ENCODE results near the gene SUMO1.
"Not testable (repeated sequence)": the region's sequence is repeated elsewhere in the genome, so short reads cannot be mapped to it uniquely, and the experiment has no call there.

Gene SUMO1
- long read RNA-seq, donor 1, transcript SUMO1-203 (5 exons, 1,536 nt), result major isoform, 112 of 414 reads
- long read RNA-seq, donor 1, partial matches to known transcripts, result 257 of 414 reads
- long read RNA-seq, donor 1, other reads (novel, unspliced or antisense), result 35 of 414 reads
- long read RNA-seq, donor 2, transcript SUMO1-203 (5 exons, 1,536 nt), result major isoform, 65 of 69 reads
- long read RNA-seq, donor 2, partial matches to known transcripts, result 0 of 69 reads
- long read RNA-seq, donor 2, other reads (novel, unspliced or antisense), result 0 of 69 reads
- long read RNA-seq, donor 3, transcript SUMO1-203 (5 exons, 1,536 nt), result major isoform, 40 of 44 reads
- long read RNA-seq, donor 3, partial matches to known transcripts, result 0 of 44 reads
- long read RNA-seq, donor 3, other reads (novel, unspliced or antisense), result 0 of 44 reads
- long read RNA-seq, donor 4, transcript SUMO1-203 (5 exons, 1,536 nt), result major isoform, 86 of 97 reads
- long read RNA-seq, donor 4, partial matches to known transcripts, result 0 of 97 reads
- long read RNA-seq, donor 4, other reads (novel, unspliced or antisense), result 0 of 97 reads
- long read RNA-seq, donor 5, transcript SUMO1-203 (5 exons, 1,536 nt), result major isoform, 130 of 139 reads
- long read RNA-seq, donor 5, partial matches to known transcripts, result 0 of 139 reads
- long read RNA-seq, donor 5, other reads (novel, unspliced or antisense), result 0 of 139 reads
- long read RNA-seq, donor 6, transcript SUMO1-203 (5 exons, 1,536 nt), result major isoform, 68 of 77 reads
- long read RNA-seq, donor 6, partial matches to known transcripts, result 5 of 77 reads
- long read RNA-seq, donor 6, other reads (novel, unspliced or antisense), result 0 of 77 reads
- long read RNA-seq, donor 7, transcript SUMO1-203 (5 exons, 1,536 nt), result major isoform, 124 of 152 reads
- long read RNA-seq, donor 7, transcript SUMO1-202 (6 exons, 1,071 nt), result minor isoform, 7 of 152 reads
- long read RNA-seq, donor 7, transcript SUMO1-201 (4 exons, 831 nt), result minor isoform, 5 of 152 reads
- long read RNA-seq, donor 7, partial matches to known transcripts, result 13 of 152 reads
- long read RNA-seq, donor 7, other reads (novel, unspliced or antisense), result 0 of 152 reads
- long read RNA-seq, donor 8, transcript SUMO1-205 (5 exons, 534 nt), result minor isoform, 5 of 110 reads
- long read RNA-seq, donor 8, transcript SUMO1-203 (5 exons, 1,536 nt), result major isoform, 96 of 110 reads
- long read RNA-seq, donor 8, transcript SUMO1-202 (6 exons, 1,071 nt), result minor isoform, 6 of 110 reads
- long read RNA-seq, donor 8, partial matches to known transcripts, result 0 of 110 reads
- long read RNA-seq, donor 8, other reads (novel, unspliced or antisense), result 0 of 110 reads

- peak; percentile 95 for DNase-seq
Measured at GRCh38 chr2:202238234-202239197, at the start of gene SUMO1. Gene SUMO1, minus strand, starts transcription at chr2:202238597. Its CDS starts 146 bp downstream, at chr2:202238451.

GRCh38 chr2:202286595-202286994, 48.2 kb upstream of the SUMO1 start:
- DNase-seq, result no peak

GRCh38 chr2:202278944-202279343, 40.5 kb upstream of the SUMO1 start:
- DNase-seq, result no peak

- DNase-seq, result no peak
Measured at GRCh38 chr2:202278036-202278760, 39.8 kb upstream of the SUMO1 start.

GRCh38 chr2:202276078-202276720, 37.8 kb upstream of the SUMO1 start:
- DNase-seq, result not testable (repeated sequence)

GRCh38 chr2:202270487-202270886, 32.1 kb upstream of the SUMO1 start:
- no peak for DNase-seq

GRCh38 chr2:202269585-202269984, 31.2 kb upstream of the SUMO1 start:
- DNase-seq, result no peak

- no peak for DNase-seq
Measured at GRCh38 chr2:202267495-202267894, 29.1 kb upstream of the SUMO1 start.

- peak; percentile 94 for DNase-seq
Measured at GRCh38 chr2:202265467-202266277, 27.3 kb upstream of the SUMO1 start, which contains the start of gene NOP58. Gene NOP58, plus strand, starts transcription at chr2:202265763. Its CDS starts 179 bp downstream, at chr2:202265942.

- no peak for DNase-seq
Measured at GRCh38 chr2:202261531-202261930, 23.1 kb upstream of the SUMO1 start.

- DNase-seq, result no peak
Measured at GRCh38 chr2:202251494-202251893, 13.1 kb upstream of the SUMO1 start.

GRCh38 chr2:202249521-202250253, 11.3 kb upstream of the SUMO1 start:
- peak; percentile 15 for DNase-seq

- DNase-seq, result not testable (repeated sequence)
Measured at GRCh38 chr2:202247710-202248109, 9.3 kb upstream of the SUMO1 start.

- DNase-seq, result peak; percentile 78
Measured at GRCh38 chr2:202237787-202238233, 587 bp downstream of the SUMO1 start.

GRCh38 chr2:202221873-202222272, 16.5 kb downstream of the SUMO1 start:
- no peak for DNase-seq

- no peak for DNase-seq
Measured at GRCh38 chr2:202215179-202215578, 23.2 kb downstream of the SUMO1 start.

GRCh38 chr2:202208526-202208925, 29.9 kb downstream of the SUMO1 start:
- DNase-seq, result no peak

GRCh38 chr2:202204855-202205254, 33.5 kb downstream of the SUMO1 start:
- no peak for DNase-seq
